A549 (cell line): Measurements from ENCODE around the gene ANKS6. TPM values are rescaled to one million over a fixed set of nuclear protein-coding genes. Genes with fewer than 3 reads are reported as not detected.

Experiments used
- ATAC-seq, 2 experiments: fragments of 200-7000 bp in 1 of 2; fragments of >200 bp in 1 of 2; cut with Nextera tagmentation in 1 of 2; cut with Tn5 transposase in 1 of 2; 3 replicates each; pipeline versions ENCODE4 v1.8.0 to v1.9.1; 2018 to 2020; ENCODE audit warnings: mild to moderate bottlenecking in 1 of 2, moderate library complexity in 1 of 2
- CTCF ChIA-PET: fragments of 300-600 bp; sonication (Branson Sonifier 250); formaldehyde crosslinking; extraction: SDS; loops from one replicate; lab custom pipeline; 2021; ENCODE audit warnings: antibody characterized with exemption, inconsistent platforms; lab: Yijun Ruan, JAX
- POLR2A ChIA-PET: fragments of 350-600 bp; formaldehyde crosslinking; extraction: SDS; loops from one replicate; lab custom pipeline; 2021; ENCODE audit warnings: antibody characterized with exemption, inconsistent platforms; lab: Yijun Ruan, JAX
- DNase-seq, 2 experiments: peaks; one replicate each; pipeline versions ENCODE4 v3.0.0 to v3.0.0-alpha.2; 2011 to 2016; ENCODE audit warnings: low read depth in 1 of 2, low spot score in 1 of 2
- FAIRE-seq: peaks from 2 replicates; lab custom pipeline; 2011; peaks lifted over from hg19 to GRCh38; lab: Jason Lieb, UNC
- H3K27ac ChIP-seq, 2 experiments: fragments of >200 bp; sonication (Bioruptor Twin); formaldehyde crosslinking; 3 replicates each; pipeline ENCODE4 v1.5.1; 2016 to 2017
- H3K4me1 ChIP-seq: fragments of >200 bp; sonication (Bioruptor Twin); formaldehyde crosslinking; 3 replicates; pipeline ENCODE4 v1.6.1; 2016
- H3K4me2 ChIP-seq: fragments of >200 bp; sonication (Bioruptor Twin); formaldehyde crosslinking; 3 replicates; pipeline ENCODE4 v1.6.1; 2016
- H3K4me3 ChIP-seq: fragments of >200 bp; sonication (Bioruptor Twin); formaldehyde crosslinking; 3 replicates; pipeline ENCODE4 v1.5.1; 2016
- H3K9me3 ChIP-seq: fragments of >200 bp; sonication (Bioruptor Twin); formaldehyde crosslinking; 3 replicates; pipeline ENCODE4 v1.6.1; 2016
- ATOH8 ChIP-seq: fragments of 250-450 bp; sonication (Bioruptor Pico); IDR thresholded peaks from 2 replicates; pipeline ENCODE4 v1.5.0; 2020; ENCODE audit warnings: low read depth, mild to moderate bottlenecking, moderate library complexity
- BHLHE40 ChIP-seq: IDR thresholded peaks from 2 replicates; pipeline ENCODE4 v1.6.1; 2012; ENCODE audit warnings: low read depth, low read length, inconsistent platforms
- E2F6 ChIP-seq: IDR thresholded peaks from 2 replicates; pipeline ENCODE4 v1.6.1; 2012; ENCODE audit warnings: low read depth, borderline replicate concordance
- HMGXB4 ChIP-seq: fragments of 250-450 bp; sonication (Bioruptor Pico); IDR thresholded peaks from 2 replicates; pipeline ENCODE4 v1.5.0; 2021; ENCODE audit warnings: mild to moderate bottlenecking, moderate library complexity, borderline replicate concordance
- KDM1A ChIP-seq: fragments of 200-600 bp; sonication (generic); IDR thresholded peaks from 2 replicates; pipeline ENCODE4 v1.6.1; 2016; ENCODE audit warnings: low read depth, mild to moderate bottlenecking
- POLR2A ChIP-seq: IDR thresholded peaks from 2 replicates; pipeline ENCODE4 v1.6.1; 2012; ENCODE audit warnings: mild to moderate bottlenecking, low read length
- RFX5 ChIP-seq: fragments of 450-650 bp; IDR thresholded peaks from 2 replicates; pipeline ENCODE4 v1.7.1; 2014; ENCODE audit warnings: antibody characterized with exemption, mild to moderate bottlenecking, moderate library complexity
- USF2 ChIP-seq: fragments of 450-650 bp; IDR thresholded peaks from 2 replicates; pipeline ENCODE4 v1.6.1; 2014; ENCODE audit warnings: antibody characterized with exemption
- ZC3H11A ChIP-seq: fragments of 450-650 bp; IDR thresholded peaks from 2 replicates; pipeline ENCODE4 v1.6.1; 2014; ENCODE audit warnings: antibody characterized with exemption, mild to moderate bottlenecking
- WGBS: methylation state at CpG from one replicate; pipeline ENCODE4 v1.1.6; 2017; ENCODE audit errors: missing lambda C conversion rate; 5-methylcytosine and 5-hydroxymethylcytosine counted together
- polyA plus RNA-seq, 4 experiments: library from polyadenylated mRNA; depleted of rRNA in 3 of 4; stranded (reverse); fragments of >200 nt; fragmentation: RNase III in 1 of 4; extraction: RNeasy Plus Mini Kit Qiagen cat#74134 plus additional on column Dnase treatment in 1 of 4; gene quantifications; 2 replicates in 3 of 4; 3 replicates in 1 of 4; pipeline ENCODE4 v1.2.3, GENCODE V29; 2011 to 2017
- TF ChIP-seq, protein P1 (sequence below): fragments of >200 bp; sonication (Bioruptor Twin); formaldehyde crosslinking; IDR thresholded peaks from 3 replicates; pipeline ENCODE4 v1.5.1; 2016
- TF ChIP-seq, protein P2 (sequence below): fragments of 150-350 bp; IDR thresholded peaks from 2 replicates; pipeline ENCODE4 v1.6.1; 2014; ENCODE audit warnings: low read depth, mild to moderate bottlenecking, low read length

ANKS6 gene
- polyA plus RNA-seq, 2 of the 4 experiments (the other 2 are of a cell fraction) = 14.7 to 15.2 TPM

DNA sequence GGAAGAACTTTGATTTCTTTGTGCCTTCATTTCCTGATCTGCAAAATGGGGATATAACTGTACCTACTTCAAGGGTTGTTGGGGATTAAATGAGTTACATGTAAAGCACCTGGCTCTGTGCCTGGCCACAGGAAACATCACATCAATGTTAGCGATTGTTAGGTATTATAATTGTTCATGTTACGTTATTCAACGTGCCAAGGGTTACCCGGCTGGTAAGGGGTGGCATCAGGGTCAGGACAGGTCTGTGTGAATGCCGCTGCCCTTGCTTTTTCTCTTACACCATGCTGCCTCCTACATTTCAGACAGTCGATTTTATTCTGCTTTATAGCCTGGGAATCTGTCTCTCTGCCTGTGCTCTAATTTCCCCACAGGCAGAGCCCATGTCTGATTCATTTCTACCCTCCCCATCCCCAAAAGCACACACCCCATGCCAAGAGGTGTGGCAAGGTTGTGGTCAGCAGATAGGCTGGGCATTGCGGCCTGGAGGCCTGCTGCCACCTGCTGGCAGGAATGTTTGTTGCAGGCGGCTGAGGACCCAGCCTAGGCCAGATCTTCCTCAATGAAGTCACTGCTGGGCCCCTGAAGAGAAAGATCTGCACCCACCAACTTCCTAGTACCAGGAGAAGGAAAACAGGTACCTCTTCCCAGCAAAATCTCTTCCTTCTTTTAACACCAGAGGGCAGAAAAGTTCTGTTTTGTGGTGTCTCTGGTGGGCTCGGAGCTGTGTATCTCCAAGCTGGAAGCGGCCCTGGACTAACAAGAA is 5.3 kb downstream of the ANKS6 start (continued):
- TF ChIP-seq E2F6 (no peak), ZC3H11A (no peak)
- TF ChIP-seq, protein P1, sequence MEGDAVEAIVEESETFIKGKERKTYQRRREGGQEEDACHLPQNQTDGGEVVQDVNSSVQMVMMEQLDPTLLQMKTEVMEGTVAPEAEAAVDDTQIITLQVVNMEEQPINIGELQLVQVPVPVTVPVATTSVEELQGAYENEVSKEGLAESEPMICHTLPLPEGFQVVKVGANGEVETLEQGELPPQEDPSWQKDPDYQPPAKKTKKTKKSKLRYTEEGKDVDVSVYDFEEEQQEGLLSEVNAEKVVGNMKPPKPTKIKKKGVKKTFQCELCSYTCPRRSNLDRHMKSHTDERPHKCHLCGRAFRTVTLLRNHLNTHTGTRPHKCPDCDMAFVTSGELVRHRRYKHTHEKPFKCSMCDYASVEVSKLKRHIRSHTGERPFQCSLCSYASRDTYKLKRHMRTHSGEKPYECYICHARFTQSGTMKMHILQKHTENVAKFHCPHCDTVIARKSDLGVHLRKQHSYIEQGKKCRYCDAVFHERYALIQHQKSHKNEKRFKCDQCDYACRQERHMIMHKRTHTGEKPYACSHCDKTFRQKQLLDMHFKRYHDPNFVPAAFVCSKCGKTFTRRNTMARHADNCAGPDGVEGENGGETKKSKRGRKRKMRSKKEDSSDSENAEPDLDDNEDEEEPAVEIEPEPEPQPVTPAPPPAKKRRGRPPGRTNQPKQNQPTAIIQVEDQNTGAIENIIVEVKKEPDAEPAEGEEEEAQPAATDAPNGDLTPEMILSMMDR = peak; percentile 95
- TF ChIP-seq, all 56 proteins: peak for 5

DNA sequence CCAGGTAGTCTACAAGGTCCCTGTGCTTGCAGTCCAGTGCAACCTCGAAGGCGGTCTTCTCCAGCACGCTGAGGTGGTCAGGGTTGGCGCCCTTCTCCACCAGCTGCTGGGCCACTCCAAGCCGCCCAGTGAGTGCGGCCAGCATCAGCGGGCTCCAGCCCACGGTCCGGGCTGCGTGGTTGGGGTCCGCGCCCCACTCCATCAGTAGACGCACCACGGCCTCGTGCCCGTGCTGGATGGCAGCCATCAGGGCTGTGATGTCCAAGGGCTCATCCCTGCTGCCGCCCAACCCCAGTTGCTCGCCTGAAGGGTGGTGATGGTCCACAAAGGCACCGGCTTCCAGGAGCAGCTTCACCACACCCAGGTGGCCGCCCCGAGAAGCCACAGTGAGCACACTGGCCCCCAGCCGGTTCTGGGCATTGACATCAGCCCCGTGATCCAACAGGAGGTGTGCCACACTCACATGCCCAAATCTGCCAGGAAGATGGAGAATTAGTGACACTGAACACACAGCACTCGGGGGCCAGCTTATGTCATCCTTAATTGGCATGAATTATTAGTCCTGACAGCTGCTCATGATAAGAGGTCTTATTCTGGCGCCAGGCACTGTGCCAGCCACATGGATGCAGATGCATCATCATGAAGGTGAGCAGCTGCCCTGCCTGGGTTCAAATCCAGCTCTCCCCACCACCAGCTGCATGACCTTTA is 6.1 kb downstream of the ANKS6 start:
- 0 out of 3 replicates have a peak overlapping the region, but pooled peaks have one; percentile 49 for H3K4me2 ChIP-seq
- ATAC-seq (no peak), DNase-seq (no peak), FAIRE-seq (no peak)
- WGBS = 96% methylated on average over 19 of the region's 25 CpGs
- TF ChIP-seq POLR2A (no peak), USF2 (no peak), E2F6 (no peak), ATOH8 (CRISPR knock-in tag) (no peak), KDM1A (no peak), RFX5 (no peak), HMGXB4 (CRISPR knock-in tag) (no peak), BHLHE40 (no peak)
- TF ChIP-seq, protein P2, sequence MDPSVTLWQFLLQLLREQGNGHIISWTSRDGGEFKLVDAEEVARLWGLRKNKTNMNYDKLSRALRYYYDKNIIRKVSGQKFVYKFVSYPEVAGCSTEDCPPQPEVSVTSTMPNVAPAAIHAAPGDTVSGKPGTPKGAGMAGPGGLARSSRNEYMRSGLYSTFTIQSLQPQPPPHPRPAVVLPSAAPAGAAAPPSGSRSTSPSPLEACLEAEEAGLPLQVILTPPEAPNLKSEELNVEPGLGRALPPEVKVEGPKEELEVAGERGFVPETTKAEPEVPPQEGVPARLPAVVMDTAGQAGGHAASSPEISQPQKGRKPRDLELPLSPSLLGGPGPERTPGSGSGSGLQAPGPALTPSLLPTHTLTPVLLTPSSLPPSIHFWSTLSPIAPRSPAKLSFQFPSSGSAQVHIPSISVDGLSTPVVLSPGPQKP = no peak
- H3K27ac ChIP-seq = no peak overlapping the region; a peak in 1 of 6 replicates
- no peaks in the 10 kb centered on the region for H3K9me3 ChIP-seq
- peaks cover 21% of the 10 kb centered on the region for H3K4me1 ChIP-seq
- H3K4me3 ChIP-seq = no peak overlapping the region
- CTCF ChIA-PET = interaction anchor here (1.0 to 10.9 kb wide), 4 partner anchors 12 to 474 kb away, joined by 3 to 146 read pairs (median 10); no protein-coding TSS in a partner anchor
- POLR2A ChIA-PET = no interaction called here
